Left forelimb (tissue), 1 donor: ENCODE data around the gene PSMF1.
"Not testable (repeated sequence)": the region's sequence is repeated elsewhere in the genome, so short reads cannot be mapped to it uniquely, and the experiment has no call there.

Experiments used
- DNase-seq: peaks from one replicate; pipeline ENCODE4 v3.0.0-alpha.2; 2018; ENCODE audit warnings: low spot score

Gene PSMF1

GRCh38 chr20:1215386-1216170 lies 97.2 kb downstream of the PSMF1 start:
- DNase-seq = no peak

- DNase-seq = not testable (repeated sequence)
Observed at GRCh38 chr20:1216527-1217427, 98.4 kb downstream of the PSMF1 start.
